ENCODE results near the gene ABI1. TPM values are rescaled to one million over a fixed set of nuclear protein-coding genes. Genes with fewer than 3 reads are reported as not detected.

ABI1 gene
- total RNA-seq, 1 experiment from 2014 or later, result 36.9 TPM

DNA sequence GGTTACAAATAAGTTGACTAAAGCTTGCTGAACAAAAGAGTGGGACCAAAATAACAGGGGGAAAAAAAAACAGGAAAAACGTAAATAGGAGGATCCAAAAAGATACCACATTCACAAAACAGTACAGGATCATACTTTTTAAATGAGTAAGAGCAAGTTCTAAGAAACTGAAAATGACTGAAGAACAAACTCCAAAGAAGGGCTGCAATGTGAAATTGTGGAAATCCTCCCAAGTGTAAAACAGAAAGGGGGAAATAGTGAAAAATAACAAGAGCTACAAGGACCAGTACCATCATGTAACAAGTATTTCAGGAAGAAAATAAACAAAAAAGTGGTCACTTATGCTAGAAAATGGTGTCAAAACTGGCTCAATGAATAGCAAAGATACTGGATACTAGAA is 116.9 kb downstream of the ABI1 start:
- Histone ChIP-seq H2AK5ac (ENCODE audit: insufficient read length, low read length) (no peak overlapping the region), H4K91ac (ENCODE audit: insufficient read length, low read depth, low read length) (no peak overlapping the region), H3K4me2 (ENCODE audit: insufficient read depth, insufficient read length, low read length) (no peak overlapping the region), H3K79me2 (ENCODE audit: insufficient read depth, low read length) (no peaks in the 10 kb centered on the region), H2BK5ac (ENCODE audit: insufficient read length, low read length) (no peak overlapping the region), H3K9ac (ENCODE audit: extremely low read depth, insufficient read length, low read length) (no peak overlapping the region), H3K23ac (ENCODE audit: insufficient read length, low read depth, low read length) (no peak overlapping the region), H2BK12ac (ENCODE audit: insufficient read length, low read depth, low read length) (no peak overlapping the region), H3K23me2 (ENCODE audit: insufficient read length, low read depth, low read length, poor library complexity, severe bottlenecking) (no peaks in the 10 kb centered on the region), H4K20me1 (ENCODE audit: control insufficient read depth, insufficient read depth, insufficient read length) (no peaks in the 10 kb centered on the region), H3K14ac (ENCODE audit: insufficient read depth, low read length) (no peak overlapping the region), H2BK15ac (ENCODE audit: low read depth, low read length) (no peak overlapping the region), H2BK20ac (ENCODE audit: low read depth, low read length, poor library complexity, severe bottlenecking) (no peak overlapping the region), H4K8ac (replicated peaks; ENCODE audit: insufficient read length, low read depth, low read length) (no peak overlapping the region), H4K5ac (ENCODE audit: insufficient read length, low read depth, low read length) (no peak overlapping the region), H3T11ph (ENCODE audit: low read length) (no peak overlapping the region), H3K4me1 (ENCODE audit: insufficient read depth, low read length) (no peaks in the 10 kb centered on the region), H2BK120ac (ENCODE audit: low read depth, low read length, poor library complexity, severe bottlenecking) (no peak overlapping the region), H3K18ac (ENCODE audit: insufficient read length, low read depth, low read length) (no peak overlapping the region), H3K27me3 (ENCODE audit: insufficient read depth, low read length) (no peaks in the 10 kb centered on the region), H3K4ac (ENCODE audit: low read depth, low read length) (no peak overlapping the region), H3K27ac (ENCODE audit: insufficient read length, low read depth, low read length) (no peak overlapping the region), H3K9me3 (ENCODE audit: control insufficient read depth, low read depth, low read length) (no peaks in the 10 kb centered on the region), H2AFZ (ENCODE audit: low read length) (no peak overlapping the region), H3K79me1 (ENCODE audit: insufficient read depth, low read depth, low read length, poor library complexity, severe bottlenecking) (no peaks in the 10 kb centered on the region), H3K56ac (ENCODE audit: insufficient read length, low read depth, low read length) (no peak overlapping the region)
- H3K27ac Mint-ChIP-seq, result peak overlapping the region; percentile 22 to 94 (median 42); a peak in 5 of 7 replicates
- WGBS (ENCODE audit: extremely low coverage, insufficient read length, low lambda C conversion rate), result no CpG with 5 or more reads among the region's 1 CpG
- peaks cover 11% of the 10 kb centered on the region in 2 experiments for H3K4me1 Mint-ChIP-seq
- TF ChIP-seq, protein P1, sequence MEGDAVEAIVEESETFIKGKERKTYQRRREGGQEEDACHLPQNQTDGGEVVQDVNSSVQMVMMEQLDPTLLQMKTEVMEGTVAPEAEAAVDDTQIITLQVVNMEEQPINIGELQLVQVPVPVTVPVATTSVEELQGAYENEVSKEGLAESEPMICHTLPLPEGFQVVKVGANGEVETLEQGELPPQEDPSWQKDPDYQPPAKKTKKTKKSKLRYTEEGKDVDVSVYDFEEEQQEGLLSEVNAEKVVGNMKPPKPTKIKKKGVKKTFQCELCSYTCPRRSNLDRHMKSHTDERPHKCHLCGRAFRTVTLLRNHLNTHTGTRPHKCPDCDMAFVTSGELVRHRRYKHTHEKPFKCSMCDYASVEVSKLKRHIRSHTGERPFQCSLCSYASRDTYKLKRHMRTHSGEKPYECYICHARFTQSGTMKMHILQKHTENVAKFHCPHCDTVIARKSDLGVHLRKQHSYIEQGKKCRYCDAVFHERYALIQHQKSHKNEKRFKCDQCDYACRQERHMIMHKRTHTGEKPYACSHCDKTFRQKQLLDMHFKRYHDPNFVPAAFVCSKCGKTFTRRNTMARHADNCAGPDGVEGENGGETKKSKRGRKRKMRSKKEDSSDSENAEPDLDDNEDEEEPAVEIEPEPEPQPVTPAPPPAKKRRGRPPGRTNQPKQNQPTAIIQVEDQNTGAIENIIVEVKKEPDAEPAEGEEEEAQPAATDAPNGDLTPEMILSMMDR (conservative IDR thresholded peaks at IDR 0.05), result no peak
- H3K9me3 Mint-ChIP-seq, result no peaks in the 10 kb centered on the region
- peaks cover 30 to 65% (median 52%) of the 10 kb centered on the region in 3 experiments for H3K36me3 Mint-ChIP-seq (ENCODE audit: insufficient read depth in 1 of 3, low read depth in 3 of 3)
- no peaks in the 10 kb centered on the region for H3K27me3 Mint-ChIP-seq (ENCODE audit: low read depth)
- no peak overlapping the region for H3K4me3 Mint-ChIP-seq
- DNase-seq, result no peak

All from H9 (cell line).